H9 (cell line): ENCODE data around the gene TTYH2. TPM values are rescaled to one million over a fixed set of nuclear protein-coding genes. Genes with fewer than 3 reads are reported as not detected.

Experiments
- DNase-seq: peaks from one replicate; pipeline ENCODE4 v3.0.0-alpha.2; 2017
- H2AFZ ChIP-seq: one replicate; pipeline ENCODE4 v1.6.1; 2013; ENCODE audit warnings: mild to moderate bottlenecking, low read length, control low read depth, moderate library complexity
- H2AK5ac ChIP-seq: 2 replicates; pipeline ENCODE4 v1.6.1; 2013; ENCODE audit warnings: low read length, control low read depth, mixed read lengths; ENCODE audit not compliant: insufficient read length
- H2BK120ac ChIP-seq: one replicate; pipeline ENCODE4 v1.6.1; 2013; ENCODE audit warnings: low read depth, mild to moderate bottlenecking, low read length, control low read depth, inconsistent platforms; ENCODE audit not compliant: poor library complexity, severe bottlenecking
- H2BK12ac ChIP-seq: 2 replicates; pipeline ENCODE4 v1.6.1; 2013; ENCODE audit warnings: low read length, control low read depth, mixed read lengths, low read depth; ENCODE audit not compliant: insufficient read length
- H2BK15ac ChIP-seq: 2 replicates; pipeline ENCODE4 v1.6.1; 2013; ENCODE audit warnings: low read depth, low read length, control low read depth
- H2BK20ac ChIP-seq: one replicate; pipeline ENCODE4 v1.6.1; 2013; ENCODE audit warnings: low read depth, mild to moderate bottlenecking, low read length, control low read depth, inconsistent platforms; ENCODE audit not compliant: poor library complexity, severe bottlenecking
- H2BK5ac ChIP-seq: 2 replicates; pipeline ENCODE4 v1.6.1; 2013; ENCODE audit warnings: low read length, control low read depth, mixed read lengths; ENCODE audit not compliant: insufficient read length
- H3K14ac ChIP-seq: 2 replicates; pipeline ENCODE4 v1.6.1; 2013; ENCODE audit warnings: low read length, control low read depth; ENCODE audit not compliant: insufficient read depth
- H3K18ac ChIP-seq: 2 replicates; pipeline ENCODE4 v1.6.1; 2013; ENCODE audit warnings: low read depth, mild to moderate bottlenecking, mixed read lengths, low read length, control low read depth; ENCODE audit not compliant: insufficient read length
- H3K23ac ChIP-seq: 2 replicates; pipeline ENCODE4 v1.6.1; 2013; ENCODE audit warnings: low read length, control low read depth, mixed read lengths, low read depth; ENCODE audit not compliant: insufficient read length
- H3K23me2 ChIP-seq: 2 replicates; pipeline ENCODE4 v1.6.1; 2013; ENCODE audit warnings: low read depth, mild to moderate bottlenecking, mixed read lengths, low read length, control low read depth; ENCODE audit not compliant: insufficient read length, poor library complexity, severe bottlenecking
- H3K27ac ChIP-seq: 2 replicates; pipeline ENCODE4 v1.5.1; 2013; ENCODE audit warnings: low read length, control low read depth, mixed read lengths, low read depth; ENCODE audit not compliant: insufficient read length
- H3K27me3 ChIP-seq: 2 replicates; pipeline ENCODE4 v1.6.1; 2013; ENCODE audit warnings: low read length, control low read depth, inconsistent platforms; ENCODE audit not compliant: insufficient read depth
- H3K4ac ChIP-seq: 2 replicates; pipeline ENCODE4 v1.6.1; 2013; ENCODE audit warnings: low read depth, mild to moderate bottlenecking, control low read depth, inconsistent platforms, low read length, moderate library complexity
- H3K4me1 ChIP-seq: 2 replicates; pipeline ENCODE4 v1.6.1; 2013; ENCODE audit warnings: low read length, control low read depth, inconsistent platforms; ENCODE audit not compliant: insufficient read depth
- H3K4me2 ChIP-seq: 2 replicates; pipeline ENCODE4 v1.6.1; 2013; ENCODE audit warnings: low read length, control low read depth, mixed read lengths; ENCODE audit not compliant: insufficient read length, insufficient read depth
- H3K56ac ChIP-seq: 2 replicates; pipeline ENCODE4 v1.6.1; 2013; ENCODE audit warnings: low read depth, mild to moderate bottlenecking, mixed read lengths, low read length, control low read depth; ENCODE audit not compliant: insufficient read length
- H3K79me1 ChIP-seq: 2 replicates; pipeline ENCODE4 v1.6.1; 2013; ENCODE audit warnings: low read depth, mild to moderate bottlenecking, moderate library complexity, low read length, control low read depth, inconsistent platforms; ENCODE audit not compliant: insufficient read depth, poor library complexity, severe bottlenecking
- H3K79me2 ChIP-seq: 2 replicates; pipeline ENCODE4 v1.6.1; 2013; ENCODE audit warnings: low read length, control low read depth, inconsistent platforms; ENCODE audit not compliant: insufficient read depth
- H3K9ac ChIP-seq: 2 replicates; pipeline ENCODE4 v1.6.1; 2013; ENCODE audit warnings: low read length, control low read depth, mixed read lengths; ENCODE audit not compliant: insufficient read length; ENCODE audit errors: extremely low read depth
- H3K9me3 ChIP-seq: one replicate; pipeline ENCODE4 v1.6.1; 2013; ENCODE audit warnings: low read depth, low read length, inconsistent platforms; ENCODE audit not compliant: control insufficient read depth
- H3T11ph ChIP-seq: one replicate; pipeline ENCODE4 v1.6.1; 2013; ENCODE audit warnings: mild to moderate bottlenecking, low read length, control low read depth, inconsistent platforms
- H4K20me1 ChIP-seq: one replicate; pipeline ENCODE4 v1.6.1; 2013; ENCODE audit not compliant: control insufficient read depth, insufficient read length, insufficient read depth
- H4K5ac ChIP-seq: 2 replicates; pipeline ENCODE4 v1.6.1; 2013; ENCODE audit warnings: low read depth, mild to moderate bottlenecking, mixed read lengths, low read length, control low read depth; ENCODE audit not compliant: insufficient read length
- H4K8ac ChIP-seq: replicated peaks from 2 replicates; pipeline ENCODE4 v1.6.1; 2013; ENCODE audit warnings: low read length, control low read depth, mixed read lengths, low read depth; ENCODE audit not compliant: insufficient read length
- H4K91ac ChIP-seq: 2 replicates; pipeline ENCODE4 v1.6.1; 2013; ENCODE audit warnings: low read depth, mild to moderate bottlenecking, moderate library complexity, mixed read lengths, low read length, control low read depth; ENCODE audit not compliant: insufficient read length
- H3K27ac Mint-ChIP-seq, 3 experiments: 2 replicates in 2 of 3; 3 replicates in 1 of 3; pipeline ENCODE4 v1.8.0; 2020 to 2021; ENCODE audit warnings: mixed read lengths in 3 of 3, mild to moderate bottlenecking in 1 of 3, moderate library complexity in 1 of 3
- H3K27me3 Mint-ChIP-seq: 2 replicates; pipeline ENCODE4 v1.8.0; 2021; ENCODE audit warnings: low read depth, mild to moderate bottlenecking, moderate library complexity, mixed read lengths
- H3K36me3 Mint-ChIP-seq, 3 experiments: 2 replicates in 2 of 3; 3 replicates in 1 of 3; pipeline ENCODE4 v1.8.0; 2020 to 2021; ENCODE audit warnings: low read depth in 3 of 3, mixed read lengths in 3 of 3; ENCODE audit not compliant: insufficient read depth in 1 of 3
- H3K4me1 Mint-ChIP-seq, 2 experiments: 2 replicates each; pipeline ENCODE4 v1.8.0; 2020; ENCODE audit warnings: mixed read lengths in 2 of 2
- H3K4me3 Mint-ChIP-seq, 2 experiments: 2 replicates in 1 of 2; 3 replicates in 1 of 2; pipeline ENCODE4 v1.8.0; 2020 to 2021; ENCODE audit warnings: mild to moderate bottlenecking in 2 of 2, mixed read lengths in 2 of 2, moderate library complexity in 1 of 2
- H3K9me3 Mint-ChIP-seq, 2 experiments: 2 replicates in 1 of 2; 3 replicates in 1 of 2; pipeline ENCODE4 v1.8.0; 2020; ENCODE audit warnings: mild to moderate bottlenecking in 2 of 2, mixed read lengths in 2 of 2, moderate library complexity in 1 of 2
- CTCF ChIP-seq: fragments of 200-600 bp; sonication (generic); conservative IDR thresholded peaks from 3 replicates; pipeline ENCODE4 v1.8.0; 2021; ENCODE audit warnings: antibody characterized with exemption, mild to moderate bottlenecking
- WGBS: extraction: QIAGEN DNeasy Blood & Tissue Kit; methylation state at CpG from one replicate; pipeline ENCODE4 v1.1.7; 2013; ENCODE audit warnings: missing lambda C conversion rate, low lambda C conversion rate, mixed read lengths; ENCODE audit not compliant: insufficient read length; ENCODE audit errors: extremely low coverage; 5-methylcytosine and 5-hydroxymethylcytosine counted together
- total RNA-seq: library from RNA; stranded (reverse); gene quantifications from 2 replicates; pipeline ENCODE4 v1.2.1, GENCODE V29; 2021

TTYH2 gene
- total RNA-seq, 1 experiment from 2014 or later, result 1.6 TPM

- no peaks in the 10 kb centered on the region for H3K36me3 Mint-ChIP-seq
- H2BK20ac ChIP-seq, result no peak overlapping the region
- no peak overlapping the region for H4K5ac ChIP-seq
- H3K9ac ChIP-seq, result no peak overlapping the region
- H3K27ac ChIP-seq, result no peak overlapping the region
- H2AK5ac ChIP-seq, result no peak overlapping the region
- no peak overlapping the region for H3K4ac ChIP-seq
- no peak overlapping the region for H3K14ac ChIP-seq
- H4K91ac ChIP-seq, result no peak overlapping the region
- no peaks in the 10 kb centered on the region for H3K27me3 ChIP-seq
- H3K9me3 ChIP-seq, result no peaks in the 10 kb centered on the region
- no peak overlapping the region for H2BK12ac ChIP-seq
- WGBS, result no CpG with 5 or more reads among the region's 3 CpGs
- no peak overlapping the region for H3T11ph ChIP-seq
- H3K23me2 ChIP-seq, result no peaks in the 10 kb centered on the region
- no peak overlapping the region for H3K4me3 Mint-ChIP-seq
- no peaks in the 10 kb centered on the region; the same call in 1 of the 2 replicates for H3K4me1 ChIP-seq
- no peak overlapping the region for H3K4me2 ChIP-seq
- H3K79me2 ChIP-seq, result no peaks in the 10 kb centered on the region
- TF ChIP-seq CTCF, result no peak
- H3K9me3 Mint-ChIP-seq, result peaks cover 0 to 2% of the 10 kb centered on the region in 2 experiments; a peak in 1 of 5 replicates
- DNase-seq, result no peak
- H2BK15ac ChIP-seq, result no peak overlapping the region
- no peak overlapping the region for H3K56ac ChIP-seq
- H3K23ac ChIP-seq, result no peak overlapping the region
- H2BK120ac ChIP-seq, result no peak overlapping the region
- H4K8ac ChIP-seq, result no peak overlapping the region
- H3K27ac Mint-ChIP-seq, result no peak overlapping the region
- H3K18ac ChIP-seq, result no peak overlapping the region
- peaks cover 0 to 9% of the 10 kb centered on the region in 2 experiments; a peak in 1 of 4 replicates for H3K4me1 Mint-ChIP-seq
- no peak overlapping the region for H2AFZ ChIP-seq
- H4K20me1 ChIP-seq, result no peaks in the 10 kb centered on the region
- H3K79me1 ChIP-seq, result no peaks in the 10 kb centered on the region
- peaks cover 24% of the 10 kb centered on the region for H3K27me3 Mint-ChIP-seq
- no peak overlapping the region for H2BK5ac ChIP-seq
Observed at GRCh38 chr17:74172700-74173099, 40.7 kb upstream of the TTYH2 start.
